OCI-LY1 (cell line): ENCODE measurements around the gene UBR3.

ENCODE experiments used
- H2AFZ ChIP-seq: fragments of 200-600 bp; sonication (generic), shearing (Covaris generic); 2 replicates; pipeline ENCODE4 v1.6.0; 2014; ENCODE audit warnings: antibody characterized with exemption, mild to moderate bottlenecking, low read length
- H3F3A ChIP-seq: fragments of 200-600 bp; sonication (generic), shearing (Covaris generic); 2 replicates; pipeline ENCODE4 v1.6.0; 2014; ENCODE audit warnings: mild to moderate bottlenecking, antibody characterized with exemption, low read length, moderate library complexity; ENCODE audit not compliant: insufficient read depth
- H3K27ac ChIP-seq: fragments of 200-600 bp; sonication (generic); 2 replicates; pipeline ENCODE4 v1.5.1; 2014; ENCODE audit warnings: low read length, mixed run types, mild to moderate bottlenecking, low read depth; ENCODE audit not compliant: poor library complexity, severe bottlenecking
- H3K27me3 ChIP-seq: fragments of 200-600 bp; sonication (generic); 2 replicates; pipeline ENCODE4 v1.6.0; 2014; ENCODE audit warnings: antibody characterized with exemption, mild to moderate bottlenecking, low read length, moderate library complexity; ENCODE audit not compliant: insufficient read depth
- H3K36me3 ChIP-seq: fragments of 200-600 bp; sonication (generic); 2 replicates; pipeline ENCODE4 v1.6.1; 2014; ENCODE audit warnings: mild to moderate bottlenecking, antibody characterized with exemption, low read length, moderate library complexity, mixed read lengths; ENCODE audit not compliant: insufficient read depth
- H3K4me1 ChIP-seq: fragments of 200-600 bp; sonication (generic); 2 replicates; pipeline ENCODE4 v1.5.1; 2014; ENCODE audit warnings: mild to moderate bottlenecking, low read length, moderate library complexity; ENCODE audit not compliant: insufficient read depth, severe bottlenecking
- H3K4me2 ChIP-seq: fragments of 200-600 bp; sonication (generic), shearing (Covaris generic); 2 replicates; pipeline ENCODE4 v1.6.1; 2014; ENCODE audit warnings: low read length
- H3K4me3 ChIP-seq: fragments of 200-600 bp; sonication (generic); 2 replicates; pipeline ENCODE4 v1.5.1; 2014; ENCODE audit warnings: low read length, low read depth, mild to moderate bottlenecking, mixed read lengths; ENCODE audit not compliant: poor library complexity, severe bottlenecking
- H3K79me2 ChIP-seq: fragments of 200-600 bp; shearing (Covaris generic); 2 replicates; pipeline ENCODE4 v1.6.1; 2016; ENCODE audit warnings: mixed run types, low read length, mixed read lengths; ENCODE audit not compliant: insufficient read depth
- H3K9ac ChIP-seq: fragments of 200-600 bp; sonication (generic), shearing (Covaris generic); 2 replicates; pipeline ENCODE4 v1.6.1; 2014; ENCODE audit warnings: mild to moderate bottlenecking, low read length, mixed read lengths
- H3K9me2 ChIP-seq: fragments of 200-600 bp; sonication (generic), shearing (Covaris generic); 2 replicates; pipeline ENCODE4 v1.6.1; 2014; ENCODE audit warnings: low read depth, mild to moderate bottlenecking, low read length, mixed read lengths
- H3K9me3 ChIP-seq: fragments of 200-600 bp; shearing (Covaris generic); 2 replicates; pipeline ENCODE4 v1.6.1; 2014; ENCODE audit warnings: low read length, mixed read lengths
- H4K20me1 ChIP-seq: fragments of 200-600 bp; sonication (generic), shearing (Covaris generic); 2 replicates; pipeline ENCODE4 v1.6.0; 2016; ENCODE audit warnings: mild to moderate bottlenecking, low read length; ENCODE audit not compliant: insufficient read depth
- EZH2 ChIP-seq: fragments of 200-600 bp; sonication (generic), shearing (Covaris generic); IDR thresholded peaks from 2 replicates; pipeline ENCODE4 v1.8.0; 2017; ENCODE audit warnings: borderline replicate concordance, mixed run types, mild to moderate bottlenecking, antibody characterized with exemption, low read length, moderate library complexity, mixed read lengths
- TF ChIP-seq, protein P1 (sequence below): fragments of 200-600 bp; sonication (generic), shearing (Covaris generic); IDR thresholded peaks from 2 replicates; pipeline ENCODE4 v1.5.1; 2017; ENCODE audit warnings: mild to moderate bottlenecking, antibody characterized with exemption, low read length, moderate library complexity, mixed read lengths

The UBR3 gene

DNA sequence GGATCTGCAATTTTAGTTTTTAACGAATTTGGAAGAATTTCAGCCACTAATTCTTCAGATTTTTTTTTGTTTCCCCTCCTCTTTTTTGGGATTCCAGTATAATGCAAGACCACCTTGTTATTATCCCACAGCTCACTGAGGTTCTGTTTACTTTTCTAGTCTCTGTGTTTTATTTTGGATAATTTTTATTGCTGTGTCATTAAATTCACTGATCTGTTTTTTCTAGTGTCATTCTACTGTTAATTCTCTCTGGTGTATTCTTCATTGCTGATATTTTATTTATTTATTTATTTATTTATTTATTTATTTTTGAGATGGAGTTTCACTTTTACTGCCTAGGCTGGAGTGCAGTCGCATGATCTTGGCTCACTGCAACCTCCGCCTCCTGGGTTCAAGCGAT, 32.2 kb downstream of the UBR3 start:
- Histone ChIP-seq H3K27ac (no peak overlapping the region), H4K20me1 (no peaks in the 10 kb centered on the region), H3K36me3 (no peaks in the 10 kb centered on the region), H3K9ac (no peak overlapping the region), H3K9me3 (no peaks in the 10 kb centered on the region), H3K27me3 (no peaks in the 10 kb centered on the region), H3K4me2 (no peak overlapping the region), H3K4me3 (no peak overlapping the region), H3K79me2 (peaks cover 10% of the 10 kb centered on the region; the same call in 1 of the 2 replicates), H3K9me2 (no peaks in the 10 kb centered on the region), H3F3A (no peaks in the 10 kb centered on the region), H3K4me1 (no peaks in the 10 kb centered on the region), H2AFZ (no peak overlapping the region)
- TF ChIP-seq EZH2 = no peak
- TF ChIP-seq, protein P1, sequence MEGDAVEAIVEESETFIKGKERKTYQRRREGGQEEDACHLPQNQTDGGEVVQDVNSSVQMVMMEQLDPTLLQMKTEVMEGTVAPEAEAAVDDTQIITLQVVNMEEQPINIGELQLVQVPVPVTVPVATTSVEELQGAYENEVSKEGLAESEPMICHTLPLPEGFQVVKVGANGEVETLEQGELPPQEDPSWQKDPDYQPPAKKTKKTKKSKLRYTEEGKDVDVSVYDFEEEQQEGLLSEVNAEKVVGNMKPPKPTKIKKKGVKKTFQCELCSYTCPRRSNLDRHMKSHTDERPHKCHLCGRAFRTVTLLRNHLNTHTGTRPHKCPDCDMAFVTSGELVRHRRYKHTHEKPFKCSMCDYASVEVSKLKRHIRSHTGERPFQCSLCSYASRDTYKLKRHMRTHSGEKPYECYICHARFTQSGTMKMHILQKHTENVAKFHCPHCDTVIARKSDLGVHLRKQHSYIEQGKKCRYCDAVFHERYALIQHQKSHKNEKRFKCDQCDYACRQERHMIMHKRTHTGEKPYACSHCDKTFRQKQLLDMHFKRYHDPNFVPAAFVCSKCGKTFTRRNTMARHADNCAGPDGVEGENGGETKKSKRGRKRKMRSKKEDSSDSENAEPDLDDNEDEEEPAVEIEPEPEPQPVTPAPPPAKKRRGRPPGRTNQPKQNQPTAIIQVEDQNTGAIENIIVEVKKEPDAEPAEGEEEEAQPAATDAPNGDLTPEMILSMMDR = no peak

DNA sequence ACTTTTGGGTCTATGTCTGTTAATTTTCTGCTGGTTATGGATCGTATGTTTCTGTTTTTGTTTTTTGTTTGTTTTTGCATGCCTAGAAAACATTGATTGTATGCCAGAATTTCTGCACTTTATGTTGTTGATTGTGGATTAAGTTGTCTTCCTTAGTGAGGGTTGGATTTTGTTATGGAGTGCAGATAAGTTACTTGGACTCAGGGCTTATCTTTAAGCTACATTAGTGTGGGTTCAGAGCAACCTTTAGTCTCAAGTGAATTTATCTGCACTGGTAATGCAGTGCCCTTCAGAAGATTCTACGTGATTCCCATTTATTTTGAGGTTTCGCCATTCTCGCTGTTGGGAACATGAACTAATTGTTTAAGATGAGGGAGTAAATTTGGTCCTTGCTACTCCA, 32.9 kb downstream of the UBR3 start:
- H3F3A ChIP-seq = no peaks in the 10 kb centered on the region
- H3K9me3 ChIP-seq = no peaks in the 10 kb centered on the region
- no peaks in the 10 kb centered on the region for H3K27me3 ChIP-seq
- H3K4me1 ChIP-seq = no peaks in the 10 kb centered on the region
- H3K9me2 ChIP-seq = no peaks in the 10 kb centered on the region
- H3K4me2 ChIP-seq = no peak overlapping the region
- TF ChIP-seq EZH2 = no peak
- TF ChIP-seq, protein P1 = no peak
- H3K9ac ChIP-seq = no peak overlapping the region
- H3K4me3 ChIP-seq = no peak overlapping the region
- H4K20me1 ChIP-seq = no peaks in the 10 kb centered on the region
- H3K79me2 ChIP-seq = peaks cover 10% of the 10 kb centered on the region; the same call in 1 of the 2 replicates
- no peak overlapping the region for H3K27ac ChIP-seq
- H2AFZ ChIP-seq = no peak overlapping the region
- no peaks in the 10 kb centered on the region for H3K36me3 ChIP-seq

DNA sequence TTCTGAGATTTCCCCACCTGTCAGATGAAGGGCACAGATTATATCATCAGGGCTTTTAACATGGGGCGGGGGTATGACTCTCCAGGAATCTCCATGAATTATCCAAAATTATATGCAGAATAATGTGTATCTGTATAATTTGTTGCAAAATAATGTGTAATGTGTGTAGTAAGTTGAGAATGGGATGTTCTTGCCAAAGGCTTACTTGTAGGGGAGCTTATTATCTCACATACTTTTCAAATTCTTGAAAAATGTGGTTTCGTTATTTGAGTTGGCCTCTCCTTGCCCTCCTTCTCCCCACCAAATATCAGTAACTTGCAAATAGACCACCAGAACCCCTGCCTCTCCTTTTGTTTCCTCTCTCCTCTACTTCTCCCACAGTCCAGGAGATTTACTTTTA, 35.6 kb downstream of the UBR3 start:
- TF ChIP-seq, protein P1 = no peak
- no peak for TF ChIP-seq EZH2
- Histone ChIP-seq H3K27ac (no peak overlapping the region), H3K36me3 (no peaks in the 10 kb centered on the region), H3K4me3 (no peak overlapping the region), H3K9me2 (no peaks in the 10 kb centered on the region), H4K20me1 (no peaks in the 10 kb centered on the region), H3K4me1 (no peaks in the 10 kb centered on the region), H3F3A (no peaks in the 10 kb centered on the region), H2AFZ (no peak overlapping the region), H3K9ac (no peak overlapping the region), H3K27me3 (no peaks in the 10 kb centered on the region), H3K4me2 (no peak overlapping the region), H3K79me2 (peaks cover 10% of the 10 kb centered on the region; the same call in 1 of the 2 replicates), H3K9me3 (no peaks in the 10 kb centered on the region)
